SK-N-MC (cell line): Measurements from ENCODE around the gene PLA2G2D.

Source experiments
- EZH2 ChIP-seq: fragments of 200-600 bp; sonication (generic); IDR thresholded peaks from one replicate; pipeline ENCODE4 v1.6.1; 2017; ENCODE audit warnings: antibody characterized with exemption
- FOXP2 ChIP-seq: optimal IDR thresholded peaks from 2 replicates; pipeline ENCODE3; 2011; ENCODE audit warnings: mild to moderate bottlenecking, moderate library complexity; ENCODE audit not compliant: insufficient read depth; ENCODE audit errors: extremely low read length, control extremely low read depth
- POLR2AphosphoS5 ChIP-seq: IDR thresholded peaks from 2 replicates; pipeline ENCODE4 v1.6.1; 2012; ENCODE audit warnings: mild to moderate bottlenecking, low read depth, low read length, borderline replicate concordance

GRCh38 chr1:20125100-20125499 is 5.8 kb upstream of the PLA2G2D start:
- TF ChIP-seq EZH2 (no peak), POLR2AphosphoS5 (no peak), FOXP2 (no peak)
